HG03064 (cell line): ENCODE measurements around the gene HLA-DOB.
A peak's percentile ranks its signal among the peaks of the same experiment; 100 is the strongest.

Experiments used
- ATAC-seq: cut with Tn5 transposase; IDR thresholded peaks from one replicate; pipeline ENCODE4 v1.9.1; 2021; ENCODE audit warnings: low read depth; ENCODE audit not compliant: unreplicated experiment

The HLA-DOB gene

GRCh38 chr6:32816746-32817204 is at the start of gene HLA-DOB:
Gene HLA-DOB, minus strand, starts transcription at chr6:32817002. Its CDS starts 51 bp downstream, at chr6:32816951.
- ATAC-seq = no peak

- ATAC-seq = no peak
Observed at GRCh38 chr6:32865724-32866443, 49.1 kb upstream of the HLA-DOB start.

- ATAC-seq = no peak
Observed at GRCh38 chr6:32862725-32863124, 45.9 kb upstream of the HLA-DOB start.

- ATAC-seq = no peak
Observed at GRCh38 chr6:32860674-32861073, 43.9 kb upstream of the HLA-DOB start.

- no peak for ATAC-seq
Observed at GRCh38 chr6:32858194-32858593, 41.4 kb upstream of the HLA-DOB start.

- no peak for ATAC-seq
Observed at GRCh38 chr6:32857156-32857891, 40.5 kb upstream of the HLA-DOB start.

GRCh38 chr6:32855467-32856174 is 38.8 kb upstream of the HLA-DOB start:
- no peak for ATAC-seq

- no peak for ATAC-seq
Observed at GRCh38 chr6:32854376-32855178, 37.8 kb upstream of the HLA-DOB start.

GRCh38 chr6:32853541-32854375 is 37.0 kb upstream of the HLA-DOB start, which contains the start of the genes PSMB9 and TAP1:
Gene PSMB9, plus strand, starts transcription at chr6:32854192. Its CDS starts 38 bp downstream, at chr6:32854230.
Gene TAP1, minus strand, starts transcription at chr6:32853704. Its CDS starts 68 bp downstream, at chr6:32853636.
- peak; percentile 68 for ATAC-seq

- ATAC-seq = peak; percentile 23
Observed at GRCh38 chr6:32852844-32853540, 36.2 kb upstream of the HLA-DOB start.

GRCh38 chr6:32852018-32852843 is 35.4 kb upstream of the HLA-DOB start:
- ATAC-seq = peak; percentile 16

- ATAC-seq = no peak
Observed at GRCh38 chr6:32851025-32851424, 34.2 kb upstream of the HLA-DOB start.

- no peak for ATAC-seq
Observed at GRCh38 chr6:32849126-32849525, 32.3 kb upstream of the HLA-DOB start.

GRCh38 chr6:32847795-32848194 is 31.0 kb upstream of the HLA-DOB start:
- ATAC-seq = no peak

- no peak for ATAC-seq
Observed at GRCh38 chr6:32847004-32847403, 30.2 kb upstream of the HLA-DOB start.

GRCh38 chr6:32845384-32845884 is 28.6 kb upstream of the HLA-DOB start:
- no peak for ATAC-seq

- no peak for ATAC-seq
Observed at GRCh38 chr6:32844839-32845383, 28.1 kb upstream of the HLA-DOB start.
